ENCODE measurements around the gene FGF22.
"Not testable (repeated sequence)": the region's sequence is repeated elsewhere in the genome, so short reads cannot be mapped to it uniquely, and the experiment has no call there.

Gene FGF22

DNA sequence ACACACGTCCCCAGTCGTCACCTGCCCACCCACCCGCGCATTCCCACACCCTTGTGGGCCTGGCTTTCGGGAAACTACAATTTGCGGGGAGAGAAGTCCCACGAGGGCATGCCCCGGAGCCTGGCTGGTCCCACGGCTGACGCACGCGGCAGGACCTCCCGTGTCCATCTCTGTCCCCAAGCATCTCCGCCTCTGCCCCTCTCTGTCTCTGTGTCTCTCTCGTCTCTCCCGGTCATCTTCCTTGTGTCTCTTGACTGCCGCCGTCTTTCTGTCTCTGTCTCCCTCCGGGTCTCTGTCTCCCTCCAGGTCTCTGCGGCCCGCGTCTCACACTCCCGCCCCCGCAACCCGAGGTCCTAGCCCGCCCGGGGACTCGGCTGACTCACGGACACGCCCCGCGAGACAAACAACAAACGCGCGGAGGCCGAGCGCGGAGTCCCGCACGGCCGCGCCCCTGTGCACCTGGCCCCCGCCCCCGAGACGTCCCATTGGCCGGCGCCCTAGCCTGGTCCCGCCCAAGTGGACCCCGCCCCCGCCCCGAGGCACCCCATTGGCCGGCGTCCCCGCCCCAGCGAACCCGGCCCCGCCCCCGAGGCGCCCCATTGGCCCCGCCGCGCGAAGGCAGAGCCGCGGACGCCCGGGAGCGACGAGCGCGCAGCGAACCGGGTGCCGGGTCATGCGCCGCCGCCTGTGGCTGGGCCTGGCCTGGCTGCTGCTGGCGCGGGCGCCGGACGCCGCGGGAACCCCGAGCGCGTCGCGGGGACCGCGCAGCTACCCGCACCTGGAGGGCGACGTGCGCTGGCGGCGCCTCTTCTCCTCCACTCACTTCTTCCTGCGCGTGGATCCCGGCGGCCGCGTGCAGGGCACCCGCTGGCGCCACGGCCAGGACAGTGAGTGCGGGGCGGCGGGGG is at the start of gene FGF22:
Gene FGF22 (plus strand): TSS at position 627 of the 908 bp plus-strand sequence. CDS start 47 bp downstream, at position 674.
- no peak for DNase-seq

DNA sequence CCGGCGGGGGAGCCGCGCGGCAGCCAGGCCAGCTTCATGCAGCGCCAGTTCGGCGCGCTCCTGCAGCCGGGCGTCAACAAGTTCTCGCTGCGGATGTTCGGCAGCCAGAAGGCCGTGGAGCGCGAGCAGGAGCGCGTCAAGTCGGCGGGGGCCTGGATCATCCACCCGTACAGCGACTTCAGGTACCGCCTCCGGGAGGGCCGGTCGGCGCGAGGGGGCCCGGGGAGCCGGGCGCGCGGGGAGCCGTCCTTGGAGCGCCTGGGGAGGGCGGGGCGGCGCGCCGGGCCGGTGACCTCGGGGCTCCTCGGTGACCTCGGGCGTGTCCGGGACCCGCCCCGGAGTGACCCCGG is 49.3 kb upstream of the FGF22 start:
- no peak for DNase-seq

DNA sequence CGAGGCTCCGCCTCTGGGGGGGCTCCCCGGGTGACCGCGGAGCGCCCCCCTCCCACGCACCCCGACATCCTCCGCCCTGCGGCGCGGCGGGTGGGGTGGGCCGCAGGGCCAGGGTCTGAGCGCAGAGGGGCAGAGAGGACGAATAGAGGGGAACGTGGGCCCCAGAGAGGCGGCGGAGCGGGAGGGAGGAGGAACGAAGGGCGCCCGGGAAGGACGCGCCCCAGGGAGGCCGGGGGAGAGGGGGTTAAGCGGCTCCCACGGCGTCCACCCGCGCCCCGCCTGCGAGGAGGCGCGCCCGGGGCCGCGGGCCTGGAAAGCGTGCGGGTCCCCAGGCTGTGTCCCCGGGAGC is 49.0 kb upstream of the FGF22 start:
- DNase-seq, result no peak

DNA sequence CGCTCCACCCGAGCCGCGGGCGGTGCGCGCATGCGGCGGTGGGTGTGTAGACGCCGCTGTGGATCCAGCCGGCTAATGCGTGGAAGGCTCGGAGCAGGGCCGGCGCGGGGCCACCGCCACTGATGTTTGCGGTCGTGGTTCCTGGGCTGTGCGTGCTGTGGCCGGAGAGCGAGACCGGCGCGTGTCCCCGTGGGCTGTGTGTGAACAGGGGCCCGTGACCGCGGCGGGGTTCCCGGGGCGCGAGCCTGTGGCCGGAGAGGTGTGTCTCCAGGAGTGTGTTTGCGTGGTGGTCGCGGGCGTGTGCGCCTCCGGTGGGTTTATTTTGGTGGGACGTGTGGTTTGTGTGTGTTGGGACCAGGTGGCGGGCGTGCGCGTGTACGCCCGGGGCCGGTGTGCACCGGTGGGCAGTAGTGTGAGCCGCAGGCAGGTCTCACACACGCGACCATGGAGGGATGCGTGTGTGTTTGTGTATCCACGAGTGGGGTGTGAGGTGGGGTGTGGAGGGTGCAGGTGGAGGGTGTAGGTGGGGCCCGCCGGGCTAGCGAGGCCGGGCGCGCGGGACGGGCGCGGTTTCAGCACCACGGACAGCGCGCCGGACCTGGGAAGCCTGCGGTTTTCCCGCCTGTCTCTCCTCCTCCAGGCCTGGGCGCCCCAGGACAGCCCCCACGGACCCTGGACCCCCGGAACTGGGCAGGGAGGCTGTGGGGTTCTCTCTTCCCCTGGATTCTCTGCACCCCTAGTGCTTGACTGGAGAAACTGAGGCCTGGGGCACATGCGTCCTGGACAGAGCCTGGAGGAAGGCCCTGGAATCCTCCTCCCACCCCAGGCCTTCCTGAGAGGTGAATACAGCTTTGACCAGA is 48.4 kb upstream of the FGF22 start:
- no peak for DNase-seq

DNA sequence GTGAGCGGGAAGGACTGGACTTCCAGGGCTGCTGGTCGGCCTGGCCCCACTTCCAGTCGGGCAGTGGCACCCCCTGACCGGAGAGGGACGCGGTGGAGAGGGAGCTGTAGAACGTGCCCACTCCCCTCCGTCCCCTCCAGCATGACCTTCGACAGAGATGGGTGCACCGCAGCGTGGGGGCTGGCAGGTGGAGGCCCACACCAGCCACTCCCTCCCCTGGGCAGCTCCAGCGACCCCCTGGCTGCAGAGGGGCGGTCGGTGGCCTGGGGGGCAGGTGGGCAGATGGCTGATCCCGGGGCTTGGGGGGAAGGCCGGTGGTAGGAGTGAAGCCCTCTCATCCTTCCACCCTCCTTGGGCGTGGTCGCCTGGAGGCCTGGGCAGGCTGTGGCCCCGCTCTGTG is 47.6 kb upstream of the FGF22 start:
- no peak for DNase-seq

DNA sequence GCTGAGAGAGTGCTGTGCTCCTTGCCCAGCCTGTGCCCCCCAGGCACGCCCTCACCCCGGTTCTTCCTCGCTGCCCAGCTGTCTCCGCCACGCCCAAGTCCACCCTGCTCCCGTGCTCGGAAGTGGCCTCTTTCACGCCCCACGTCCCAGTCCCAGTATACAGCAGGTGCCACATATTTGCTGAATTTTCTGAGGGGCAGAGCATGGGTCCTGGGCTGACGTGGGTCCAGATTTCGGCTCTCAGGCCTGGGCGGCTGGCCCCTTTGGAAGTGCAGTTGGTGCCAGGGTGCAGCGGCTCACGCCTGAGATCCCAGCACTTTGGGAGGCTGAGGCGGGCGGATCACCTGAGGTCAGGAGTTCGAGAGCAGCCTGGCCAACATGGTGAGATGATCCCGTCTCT is 46.6 kb upstream of the FGF22 start:
- no peak for DNase-seq

DNA sequence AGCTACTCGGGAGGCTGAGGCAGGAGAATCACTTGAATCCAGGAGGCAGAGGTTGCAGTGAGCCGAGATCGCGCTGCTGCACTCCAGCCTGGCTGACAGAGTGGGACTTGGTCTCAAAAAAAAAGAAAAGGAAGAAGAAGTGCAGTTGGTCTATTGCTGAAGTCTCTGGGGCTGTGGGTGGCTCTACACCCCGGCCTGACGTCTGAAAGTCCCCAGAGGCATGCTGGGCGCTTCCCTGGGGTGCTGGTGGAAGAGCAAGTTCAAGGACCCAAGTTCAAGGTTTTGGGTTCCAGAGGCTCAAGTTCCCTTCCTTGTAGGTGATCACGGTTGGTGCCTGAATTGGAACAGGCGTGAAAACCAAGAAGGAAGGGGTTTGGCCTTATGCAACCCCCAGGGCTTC is 46.2 kb upstream of the FGF22 start:
- no peak for DNase-seq

DNA sequence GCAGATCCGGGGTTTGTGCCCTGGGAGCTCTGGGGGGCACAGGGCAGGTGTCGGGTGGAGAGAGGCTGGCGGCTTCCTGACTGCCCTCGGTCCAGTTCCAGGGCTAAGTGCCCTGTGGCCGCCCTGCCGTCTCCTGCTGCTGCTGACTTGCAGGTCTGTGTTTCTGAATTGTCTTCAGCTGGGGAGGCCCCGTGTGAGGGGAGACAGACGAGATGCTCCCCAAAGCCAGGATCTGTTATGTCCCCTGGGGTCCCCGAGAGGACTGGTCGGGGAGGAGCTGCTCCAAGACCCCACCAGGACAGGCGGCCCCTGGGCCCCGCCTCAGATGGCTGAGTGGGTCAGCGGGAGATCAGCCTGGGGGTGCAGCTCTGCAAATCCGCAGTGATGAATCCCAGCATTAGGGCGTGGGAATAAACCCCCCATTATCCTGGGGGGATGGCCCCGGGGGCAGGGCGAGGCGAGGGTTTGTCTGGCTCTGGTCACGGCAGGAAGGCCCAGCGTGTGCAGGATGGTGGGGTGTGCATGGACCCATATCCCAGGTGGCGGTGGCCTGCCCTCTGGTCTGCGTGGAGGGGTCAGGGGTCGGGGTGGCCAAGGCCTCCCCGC is 45.3 kb upstream of the FGF22 start:
- no peak for DNase-seq

DNA sequence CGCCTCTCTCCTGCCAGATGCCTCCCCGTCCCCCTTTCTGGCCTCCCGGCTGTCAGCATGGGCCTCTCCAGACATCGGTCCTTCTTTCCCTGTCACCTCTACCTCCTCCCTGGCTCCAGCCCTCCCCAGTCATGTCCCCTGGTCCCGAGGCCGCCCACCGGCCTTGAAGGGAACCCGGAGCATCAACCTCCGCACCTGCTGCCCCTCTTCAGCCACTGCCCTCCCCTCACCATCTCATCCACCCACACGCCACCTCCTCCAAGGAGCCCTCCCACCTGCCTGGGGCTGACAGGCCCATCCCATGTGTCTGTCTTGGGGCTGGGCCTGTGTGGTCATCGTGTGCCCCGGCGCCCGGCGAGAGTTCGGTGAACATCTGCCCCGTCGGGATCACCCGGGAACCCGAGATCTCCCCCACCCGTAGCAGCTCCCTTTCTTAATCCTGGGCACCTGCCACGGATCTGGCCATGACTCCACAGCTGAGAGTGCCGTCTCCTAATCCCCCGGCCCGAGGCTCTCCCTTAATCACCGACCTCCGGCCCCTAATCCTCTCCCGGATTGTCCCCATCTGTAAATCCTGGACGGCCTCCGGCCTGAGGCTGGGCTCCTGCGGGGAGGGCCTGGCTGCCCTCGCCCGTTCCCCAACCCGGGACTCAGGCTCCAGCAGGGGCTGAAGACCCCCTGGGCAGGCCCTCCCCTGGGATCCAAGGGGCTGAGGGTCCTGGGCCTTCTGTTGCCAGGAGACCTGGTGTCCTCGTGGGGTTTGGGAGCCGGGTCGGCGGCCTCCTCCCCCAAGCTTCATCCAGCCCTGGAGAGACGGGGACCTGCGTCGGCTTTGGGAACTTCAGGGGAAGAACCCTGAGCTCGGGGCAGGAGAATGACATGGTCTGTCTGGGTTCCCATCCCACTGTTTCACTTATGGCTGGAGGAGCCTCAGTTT is 44.1 kb upstream of the FGF22 start:
- DNase-seq, result peak; percentile 45

DNA sequence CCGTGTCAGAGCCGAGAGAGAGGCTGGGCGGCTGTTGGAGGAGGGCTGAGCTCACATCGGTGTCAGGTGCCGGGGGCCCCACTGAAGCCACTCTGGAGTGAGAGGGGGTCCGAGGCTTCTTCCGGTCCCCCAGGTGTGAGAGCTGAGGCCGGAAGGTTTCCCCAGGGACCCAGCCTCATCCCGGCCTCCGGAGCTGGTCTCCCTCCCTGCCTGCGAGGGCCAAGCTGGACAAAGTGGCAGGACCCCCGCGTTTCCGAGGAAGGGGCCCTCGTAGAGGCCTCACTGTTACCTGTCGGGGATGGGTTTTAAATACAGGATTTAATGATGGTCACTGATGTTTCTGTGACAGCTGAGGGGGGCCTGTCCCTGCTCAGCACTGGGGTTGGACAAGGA is 43.4 kb upstream of the FGF22 start:
- DNase-seq, result no peak

DNA sequence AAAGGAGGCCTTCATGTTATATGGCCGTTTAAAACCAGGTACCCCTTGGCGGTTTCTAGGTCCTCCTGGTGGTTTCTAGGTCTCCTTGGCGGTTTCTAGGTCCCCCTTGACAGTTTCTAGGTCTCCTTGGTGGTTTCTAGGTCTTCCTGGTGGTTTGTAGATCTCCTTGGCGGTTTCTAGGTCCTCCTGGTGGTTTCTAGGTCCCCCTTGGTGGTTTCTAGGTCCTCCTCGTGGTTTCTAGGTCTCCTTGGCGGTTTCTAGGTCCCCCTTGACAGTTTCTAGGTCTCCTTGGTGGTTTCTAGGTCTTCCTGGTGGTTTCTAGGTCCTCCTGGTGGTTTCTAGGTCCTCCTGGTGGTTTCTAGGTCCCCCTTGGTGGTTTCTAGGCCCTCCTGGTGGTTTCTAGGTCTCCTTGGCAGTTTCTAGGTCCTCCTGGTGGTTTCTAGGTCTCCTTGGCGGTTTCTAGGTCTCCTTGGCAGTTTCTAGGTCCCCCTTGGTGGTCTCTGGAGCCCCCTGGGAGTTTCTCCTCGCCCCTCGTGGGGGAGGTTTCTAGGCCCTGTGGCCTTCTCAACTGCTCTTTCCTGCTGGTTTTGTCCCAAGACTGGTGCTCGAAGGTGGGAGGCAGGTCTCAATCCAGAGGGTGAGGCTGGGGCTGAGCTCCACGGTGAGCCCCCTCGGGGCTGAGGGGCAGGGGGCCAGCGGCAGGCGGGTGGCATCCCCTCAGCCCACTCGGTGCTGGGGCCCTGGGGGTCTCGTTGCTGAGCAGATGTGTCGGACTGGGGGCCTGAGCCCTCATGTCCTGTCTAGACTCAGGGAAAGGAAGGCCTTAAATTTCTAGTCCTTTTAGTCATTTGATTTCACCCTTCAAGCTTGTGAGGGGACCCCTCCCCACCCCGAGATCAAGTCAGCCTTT is 42.0 kb upstream of the FGF22 start:
- DNase-seq, result no peak

DNA sequence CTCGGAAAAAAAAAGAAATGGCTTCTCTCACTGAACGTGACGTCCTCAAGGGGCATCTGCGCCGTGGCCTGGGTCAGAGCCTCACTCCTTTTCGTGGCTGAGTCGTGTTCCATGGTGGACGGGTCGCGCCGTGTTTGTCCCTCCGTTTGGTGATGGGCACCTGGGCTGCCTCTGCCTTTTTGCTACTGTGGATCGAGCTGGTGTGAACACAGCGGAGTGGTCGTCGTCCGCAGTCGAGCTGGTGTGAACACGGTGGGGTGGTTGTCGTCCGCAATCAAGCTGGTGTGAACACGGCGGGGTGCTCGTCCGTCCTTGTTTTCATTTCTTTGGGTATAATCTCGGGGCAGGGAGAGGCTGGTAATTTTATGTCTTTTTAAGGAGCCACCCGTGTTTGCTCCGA is 38.4 kb upstream of the FGF22 start:
- no peak for DNase-seq

DNA sequence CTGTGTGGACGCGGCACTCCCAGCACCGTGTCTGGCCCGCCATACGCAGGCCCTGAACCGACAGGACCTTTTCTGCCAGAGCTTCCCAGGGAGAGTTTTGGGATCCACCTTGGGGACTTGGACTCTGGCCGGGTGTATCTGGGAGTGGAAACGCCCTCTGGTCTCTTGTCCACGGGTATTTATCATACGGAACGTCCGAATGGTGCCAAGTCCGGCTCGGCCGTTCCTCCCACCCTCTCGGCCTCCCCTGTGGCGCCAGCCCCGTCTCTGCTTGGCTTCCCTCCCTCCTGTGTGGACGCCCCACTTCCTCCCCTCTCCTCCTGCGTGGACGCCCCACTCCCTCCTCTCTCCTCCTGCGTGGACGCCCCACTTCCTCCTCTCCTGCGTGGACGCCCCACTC is 37.9 kb upstream of the FGF22 start:
- DNase-seq, result no peak

DNA sequence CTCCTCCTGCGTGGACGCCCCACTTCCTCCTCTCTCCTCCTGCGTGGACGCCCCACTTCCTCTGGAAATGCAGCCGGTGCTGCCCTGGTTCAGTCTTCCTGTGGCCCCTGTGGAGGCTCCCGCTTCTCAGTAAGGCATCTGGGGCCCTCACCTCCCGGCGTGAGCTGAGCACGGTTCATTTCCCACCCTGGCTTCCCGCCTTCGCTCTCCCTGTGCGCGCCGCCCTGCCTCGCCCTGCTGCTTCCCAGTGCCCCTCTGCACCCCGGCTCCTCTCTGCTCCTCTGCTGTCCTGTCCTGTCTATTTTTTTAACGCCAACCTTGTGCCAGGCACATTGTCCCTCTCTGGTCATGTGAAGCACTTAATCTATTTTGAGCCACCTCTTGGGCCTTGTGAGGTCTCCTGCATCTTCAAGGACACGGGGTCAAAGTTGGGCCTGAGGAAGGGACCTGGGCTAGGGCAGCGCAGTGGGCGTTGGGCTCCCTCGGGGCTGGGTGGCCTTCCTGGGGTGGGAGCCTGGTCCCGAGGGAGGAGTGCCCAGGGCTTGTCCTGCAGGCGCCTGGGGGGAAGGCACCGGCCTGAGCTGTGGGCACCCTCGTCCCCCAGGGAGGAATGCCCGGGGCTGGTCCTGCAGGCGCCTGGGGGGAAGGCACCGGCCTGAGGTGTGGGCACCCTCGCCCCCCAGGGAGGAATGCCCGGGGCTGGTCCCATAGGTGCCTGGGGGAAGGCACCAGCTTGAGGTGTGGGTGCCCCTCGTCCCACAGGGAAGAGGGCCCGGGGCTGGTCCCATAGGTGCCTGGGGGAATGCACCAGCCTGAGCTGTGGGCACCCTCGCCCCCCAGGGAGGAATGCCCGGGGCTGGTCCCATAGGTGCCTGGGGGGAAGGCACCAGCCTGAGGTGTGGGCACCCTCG is 37.0 kb upstream of the FGF22 start:
- no peak for DNase-seq

DNA sequence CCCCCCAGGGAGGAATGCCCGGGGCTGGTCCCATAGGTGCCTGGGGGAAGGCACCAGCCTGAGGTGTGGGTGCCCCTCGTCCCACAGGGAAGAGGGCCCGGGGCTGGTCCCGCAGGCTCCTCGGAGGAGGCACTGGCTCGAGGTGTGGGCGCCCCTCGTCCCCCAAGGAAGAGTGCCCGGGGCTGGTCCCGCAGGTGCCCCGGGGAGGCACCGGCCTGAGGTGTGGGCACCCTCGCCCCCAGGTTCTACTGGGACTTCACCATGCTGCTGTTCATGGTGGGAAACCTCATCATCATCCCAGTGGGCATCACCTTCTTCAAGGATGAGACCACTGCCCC is 36.4 kb upstream of the FGF22 start:
- DNase-seq, result not testable (repeated sequence)

DNA sequence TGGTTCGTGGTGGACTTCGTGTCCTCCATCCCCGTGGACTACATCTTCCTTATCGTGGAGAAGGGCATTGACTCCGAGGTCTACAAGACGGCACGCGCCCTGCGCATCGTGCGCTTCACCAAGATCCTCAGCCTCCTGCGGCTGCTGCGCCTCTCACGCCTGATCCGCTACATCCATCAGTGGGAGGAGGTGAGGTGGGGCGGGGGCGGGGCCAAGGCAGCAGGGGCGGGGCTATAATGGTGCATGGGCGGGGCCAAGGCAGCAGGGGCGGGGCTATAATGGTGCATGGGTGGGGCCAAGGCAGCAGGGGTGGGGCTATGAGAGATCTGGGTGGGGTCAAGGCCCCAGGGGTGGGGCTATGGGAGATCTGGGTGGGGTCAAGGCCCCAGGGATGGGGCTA is 35.9 kb upstream of the FGF22 start:
- not testable (repeated sequence) for DNase-seq

DNA sequence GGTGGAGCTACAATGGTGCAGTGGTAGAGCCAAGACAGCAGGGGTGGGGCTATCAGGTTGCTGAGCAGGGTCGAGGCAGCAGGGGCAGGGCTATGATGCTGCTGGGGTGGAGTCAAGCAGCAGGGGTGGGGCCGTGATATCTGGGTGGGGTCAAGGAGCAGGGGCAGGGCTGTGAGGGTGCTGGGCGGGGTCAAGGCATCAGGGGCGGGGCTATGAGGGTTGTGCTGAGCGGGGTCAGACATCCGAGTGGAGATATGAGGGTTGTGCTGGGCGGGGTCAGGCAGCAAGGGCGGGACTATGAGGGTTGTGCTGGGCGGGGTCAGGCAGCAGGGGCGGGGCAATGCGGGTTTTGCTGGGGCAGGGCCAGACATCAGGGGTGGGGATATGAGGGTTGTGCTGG is 35.3 kb upstream of the FGF22 start:
- no peak for DNase-seq

DNA sequence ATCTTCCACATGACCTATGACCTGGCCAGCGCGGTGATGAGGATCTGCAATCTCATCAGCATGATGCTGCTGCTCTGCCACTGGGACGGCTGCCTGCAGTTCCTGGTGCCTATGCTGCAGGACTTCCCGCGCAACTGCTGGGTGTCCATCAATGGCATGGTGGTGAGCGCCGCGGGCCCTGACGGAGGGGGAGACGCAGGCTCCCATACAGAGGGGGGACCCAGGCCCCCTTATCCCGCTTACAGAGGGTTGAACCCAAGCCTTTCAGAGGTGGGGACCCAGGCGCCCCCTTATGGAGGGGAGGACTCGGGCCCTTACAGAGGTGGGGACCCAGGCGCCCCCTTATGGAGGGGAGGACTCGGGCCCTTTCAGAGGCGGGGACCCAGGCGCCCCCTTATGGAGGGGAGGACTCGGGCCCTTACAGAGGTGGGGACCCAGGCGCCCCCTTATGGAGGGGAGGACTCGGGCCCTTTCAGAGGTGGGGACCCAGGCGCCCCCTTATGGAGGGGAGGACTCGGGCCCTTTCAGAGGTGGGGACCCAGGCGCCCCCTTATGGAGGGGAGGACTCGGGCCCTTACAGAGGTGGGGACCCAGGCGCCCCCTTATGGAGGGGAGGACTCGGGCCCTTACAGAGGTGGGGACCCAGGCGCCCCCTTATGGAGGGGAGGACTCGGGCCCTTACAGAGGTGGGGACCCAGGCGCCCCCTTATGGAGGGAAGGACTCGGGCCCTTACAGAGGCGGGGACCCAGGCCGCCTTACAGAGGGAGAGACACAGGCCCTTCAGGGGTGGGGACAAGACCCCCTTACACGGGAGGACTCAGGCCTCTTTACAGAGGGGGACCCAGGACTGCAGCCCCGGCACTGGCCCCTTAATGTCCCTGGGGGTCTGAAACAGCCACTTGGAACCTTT is 34.4 kb upstream of the FGF22 start:
- DNase-seq, result not testable (repeated sequence)
